Measurements from ENCODE around the gene KIF12.
"Not testable (repeated sequence)": the region's sequence is repeated elsewhere in the genome, so short reads cannot be mapped to it uniquely, and the experiment has no call there.

KIF12 gene

DNA sequence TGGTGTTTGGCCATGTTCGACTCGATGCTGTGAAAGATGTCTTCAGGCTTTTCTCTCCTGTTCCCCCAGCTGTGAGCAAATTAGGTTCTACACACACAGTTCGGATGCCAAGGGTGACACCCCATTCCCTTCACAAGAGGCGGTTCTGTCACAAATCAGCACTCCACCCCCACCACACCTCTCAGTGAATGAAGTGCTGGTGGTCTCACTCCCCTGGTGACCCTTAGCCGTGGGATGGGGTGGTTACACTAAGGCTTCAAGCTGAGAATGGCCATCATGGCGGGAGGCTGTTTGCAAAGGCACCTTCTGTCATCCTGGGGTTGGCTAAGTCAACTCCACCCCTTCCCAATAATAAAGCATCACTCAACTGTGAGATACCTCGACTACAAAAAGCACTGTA, 47.4 kb downstream of the KIF12 start:
- no peak for DNase-seq
- intact Hi-C loops (cut with DNase I): no loop called here

DNA sequence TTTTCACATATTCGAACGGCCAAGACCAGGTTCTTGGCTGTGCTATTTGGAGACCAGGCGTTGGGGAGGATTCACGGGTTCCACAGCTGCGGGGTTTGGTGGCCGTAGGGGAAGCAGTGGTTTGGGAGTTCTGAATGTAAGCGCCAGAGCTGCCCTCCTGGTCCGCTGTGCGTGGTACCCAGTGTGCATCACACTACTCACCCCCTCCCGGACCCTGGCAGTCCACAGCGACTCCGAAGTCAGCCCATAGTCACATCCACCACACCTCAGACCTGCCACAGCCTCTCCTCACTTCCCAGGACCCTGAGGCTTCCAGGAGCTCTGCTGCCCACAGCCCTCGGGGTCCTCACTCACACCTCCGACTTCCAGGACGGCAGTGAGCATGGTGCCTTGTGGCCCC, 47.8 kb downstream of the KIF12 start:
- intact Hi-C loops (cut with DNase I): no loop called here
- DNase-seq: peak in 2 of 10 donors; percentile 51 to 60

DNA sequence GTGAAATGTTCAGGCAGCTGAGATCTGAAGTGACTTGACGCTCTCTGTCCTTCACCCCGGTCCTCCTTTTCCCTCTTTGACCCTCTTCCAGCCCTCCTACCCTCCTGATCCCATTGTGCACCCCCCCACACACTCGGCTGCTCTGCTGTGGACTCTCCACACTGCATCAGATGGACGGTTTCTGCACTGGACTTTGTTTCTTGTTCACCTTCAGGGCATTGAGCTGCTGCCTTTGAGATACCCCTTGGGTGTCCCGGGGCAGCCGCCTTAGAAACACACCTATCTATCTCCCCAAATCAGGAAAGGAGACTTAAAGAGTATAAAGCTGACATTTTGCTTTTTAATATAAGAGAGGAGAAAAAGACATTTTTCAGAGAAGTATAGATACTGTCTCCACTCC, 48.4 kb downstream of the KIF12 start:
- peak in 1 of 10 donors; percentile 41 for DNase-seq
- intact Hi-C loops (cut with DNase I): no loop called here

DNA sequence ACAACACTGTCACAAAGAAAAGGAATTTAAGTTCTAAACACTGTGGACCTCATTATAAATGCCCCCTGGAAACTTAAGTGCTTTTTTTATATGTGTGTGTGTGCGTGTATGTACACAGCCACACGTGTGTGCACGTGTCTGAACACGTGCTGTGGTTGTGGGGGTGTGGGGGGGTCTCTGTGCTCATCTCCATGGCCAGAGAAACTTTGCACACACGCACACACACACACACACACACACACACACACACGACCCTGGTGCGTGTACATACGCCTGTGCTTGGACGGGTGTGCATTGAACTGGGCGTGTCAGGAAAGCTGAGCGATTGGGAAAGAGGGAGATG, 48.9 kb downstream of the KIF12 start:
- DNase-seq: no peak
- intact Hi-C loops (cut with DNase I): no loop called here

DNA sequence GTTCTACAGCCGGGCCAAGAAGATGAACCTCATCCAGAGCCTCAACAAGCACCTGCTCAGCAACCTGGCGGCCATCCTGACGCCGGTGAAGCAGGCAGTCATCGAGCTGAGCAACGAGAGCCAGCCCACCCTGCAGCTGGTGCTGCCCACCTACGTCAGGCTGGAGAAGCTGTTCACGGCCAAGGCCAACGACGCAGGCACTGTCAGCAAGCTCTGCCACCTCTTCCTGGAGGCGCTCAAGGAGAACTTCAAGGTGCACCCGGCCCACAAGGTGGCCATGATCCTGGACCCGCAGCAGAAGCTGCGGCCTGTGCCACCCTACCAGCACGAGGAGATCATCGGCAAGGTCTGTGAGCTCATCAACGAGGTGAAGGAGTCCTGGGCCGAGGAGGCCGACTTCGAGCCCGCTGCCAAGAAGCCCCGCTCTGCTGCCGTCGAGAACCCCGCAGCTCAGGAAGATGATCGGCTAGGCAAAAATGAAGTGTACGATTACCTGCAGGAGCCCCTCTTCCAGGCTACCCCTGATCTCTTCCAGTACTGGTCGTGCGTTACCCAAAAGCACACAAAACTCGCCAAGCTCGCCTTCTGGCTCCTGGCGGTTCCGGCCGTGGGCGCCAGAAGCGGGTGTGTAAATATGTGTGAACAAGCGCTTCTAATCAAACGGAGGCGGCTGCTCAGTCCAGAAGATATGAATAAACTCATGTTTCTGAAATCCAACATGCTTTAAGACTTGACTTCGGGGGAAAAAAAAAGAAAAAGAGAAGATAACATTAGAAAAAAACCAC, 49.5 kb downstream of the KIF12 start:
- intact Hi-C loops (cut with DNase I): no loop called here
- DNase-seq: peak in 1 of 10 donors; percentile 81

DNA sequence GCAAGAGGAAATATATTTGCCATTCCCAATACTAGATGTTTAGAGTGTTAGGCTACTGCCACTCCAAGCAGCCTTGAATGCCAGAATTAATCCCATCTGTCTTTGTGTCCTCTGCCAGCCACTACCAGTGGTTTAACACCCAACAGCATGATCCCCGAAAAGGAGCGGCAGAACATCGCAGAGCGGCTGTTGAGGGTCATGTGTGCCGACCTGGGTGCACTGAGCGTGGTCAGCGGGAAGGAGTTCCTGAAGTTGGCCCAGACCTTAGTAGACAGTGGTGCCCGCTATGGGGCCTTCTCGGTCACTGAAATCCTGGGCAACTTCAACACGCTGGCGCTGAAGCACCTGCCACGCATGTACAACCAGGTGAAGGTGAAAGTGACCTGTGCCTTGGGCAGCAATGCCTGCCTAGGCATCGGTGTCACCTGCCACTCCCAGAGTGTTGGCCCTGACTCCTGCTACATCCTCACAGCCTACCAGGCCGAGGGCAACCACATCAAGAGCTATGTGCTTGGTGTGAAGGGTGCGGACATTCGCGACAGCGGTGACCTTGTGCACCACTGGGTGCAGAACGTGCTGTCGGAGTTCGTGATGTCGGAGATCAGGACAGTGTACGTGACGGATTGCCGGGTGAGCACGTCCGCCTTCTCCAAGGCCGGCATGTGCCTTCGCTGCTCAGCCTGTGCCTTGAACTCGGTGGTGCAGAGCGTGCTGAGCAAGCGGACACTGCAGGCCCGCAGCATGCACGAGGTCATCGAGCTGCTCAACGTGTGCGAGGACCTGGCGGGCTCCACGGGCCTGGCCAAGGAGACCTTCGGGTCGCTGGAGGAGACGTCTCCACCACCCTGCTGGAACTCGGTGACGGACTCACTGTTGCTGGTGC, 50.3 kb downstream of the KIF12 start:
- intact Hi-C loops (cut with DNase I): no loop called here
- peak in 2 of 10 donors; percentile 49 to 76 for DNase-seq

DNA sequence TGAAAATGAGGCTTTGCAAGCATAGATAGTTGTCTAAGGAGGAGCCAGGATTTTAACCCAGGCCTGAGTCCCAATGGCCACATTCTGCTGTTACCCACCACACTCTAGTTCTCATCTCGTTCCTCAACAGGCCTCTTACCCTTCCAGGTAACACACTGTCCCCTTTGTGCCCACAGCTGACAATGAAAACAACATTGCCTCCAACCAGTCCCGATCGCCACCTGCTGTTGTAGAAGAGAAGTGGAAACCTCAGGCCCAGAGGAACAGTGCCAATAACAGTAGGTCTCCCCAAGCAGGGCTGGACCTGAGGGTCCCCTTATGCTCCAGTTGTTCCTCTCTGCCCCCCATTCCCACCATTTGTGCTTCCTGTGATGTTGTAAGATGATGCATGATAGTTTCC, 51.4 kb downstream of the KIF12 start:
- intact Hi-C loops (cut with DNase I): no loop called here
- DNase-seq: peak in 1 of 10 donors; percentile 43

DNA sequence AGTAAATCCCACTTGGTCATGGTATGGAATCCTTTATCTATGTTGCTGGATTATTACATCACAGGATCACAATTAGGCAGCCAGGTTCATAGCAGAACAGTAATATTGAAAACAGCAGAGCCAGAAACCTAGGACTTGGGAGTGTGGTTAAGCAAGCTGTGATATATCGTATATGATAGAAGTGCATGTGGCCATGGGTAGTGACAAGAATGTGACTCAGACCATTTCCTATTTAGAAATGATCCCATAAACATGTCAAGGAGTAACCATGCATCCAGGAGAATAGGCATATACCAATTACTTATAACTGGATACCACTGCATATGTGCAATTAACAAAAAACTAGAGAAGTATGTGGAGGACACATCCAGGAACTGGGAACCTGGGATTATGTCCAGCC, 52.2 kb downstream of the KIF12 start:
- intact Hi-C loops (cut with DNase I): no loop called here
- peak in 1 of 10 donors; percentile 3 for DNase-seq

DNA sequence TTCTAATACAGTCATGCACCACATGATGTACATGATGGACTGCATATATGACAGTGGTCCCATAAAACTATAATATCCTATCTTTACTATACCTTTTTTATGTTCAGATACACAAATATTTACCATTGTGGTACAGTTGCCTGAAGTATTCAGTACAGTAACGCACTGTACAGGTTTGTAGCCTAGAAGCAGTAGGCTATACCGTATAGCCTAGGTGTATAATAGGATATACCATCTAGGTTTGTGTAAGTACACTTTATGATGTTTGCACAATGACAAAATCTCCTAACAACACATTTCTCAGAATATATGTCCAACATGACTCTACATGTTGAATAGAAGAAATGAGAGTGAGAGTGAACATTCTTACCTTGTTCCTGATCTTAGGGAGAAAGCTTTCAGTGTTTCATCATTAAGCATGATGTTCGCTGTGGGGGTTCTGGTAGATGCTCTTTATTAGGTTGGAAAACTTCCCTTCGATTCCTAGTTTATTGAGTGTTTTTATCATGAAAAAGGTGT, 52.8 kb downstream of the KIF12 start:
- intact Hi-C loops (cut with DNase I): no loop called here

DNA sequence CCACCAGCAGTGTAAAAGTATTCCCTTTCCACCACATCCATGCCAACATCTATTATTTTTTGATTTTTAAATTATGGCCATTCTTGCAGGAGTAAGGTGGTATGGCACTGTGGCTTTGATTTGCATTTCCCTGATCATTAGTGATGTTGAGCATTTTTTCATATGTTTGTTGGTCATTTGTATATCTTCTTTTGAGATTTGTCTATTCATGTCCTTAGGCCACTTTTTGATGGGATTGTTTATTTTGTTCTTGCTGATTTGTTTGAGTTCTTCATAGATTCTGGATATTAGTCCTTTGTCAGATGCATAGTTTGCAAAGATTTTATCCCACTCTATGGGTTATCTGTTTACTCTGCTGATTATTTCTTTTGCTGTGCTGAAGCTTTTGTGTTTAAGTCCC, 55.4 kb downstream of the KIF12 start:
- DNase-seq; intact Hi-C loops (cut with DNase I): not testable (repeated sequence)

More for the DNA sequence above, 52.8 kb downstream of the KIF12 start:
- no peak for DNase-seq

Data from posterior cingulate gyrus (tissue), 11 donors.